Transverse colon (tissue), 4 donors: ENCODE measurements around the gene SGIP1. TPM values are rescaled to one million over a fixed set of nuclear protein-coding genes. Genes with fewer than 3 reads are reported as not detected.
"Not testable (repeated sequence)": the region's sequence is repeated elsewhere in the genome, so short reads cannot be mapped to it uniquely, and the experiment has no call there.

Experiments used
- DNase-seq: peaks from one replicate; pipeline ENCODE4 v3.0.0-alpha.2; 2019
- H3K27ac ChIP-seq, 4 donors: fragments of 200-600 bp; sonication (generic); 2 replicates each; pipeline ENCODE4 v1.5.1; 2016 to 2018; ENCODE audit warnings: inconsistent platforms in 4 of 4
- H3K27me3 ChIP-seq: fragments of 200-600 bp; sonication (generic); 2 replicates; pipeline ENCODE4 v1.5.1; 2017; ENCODE audit warnings: inconsistent platforms
- H3K36me3 ChIP-seq, 4 donors: fragments of 200-600 bp; sonication (generic); 2 replicates each; pipeline ENCODE4 v1.5.1; 2017 to 2019; ENCODE audit warnings: inconsistent platforms in 4 of 4
- H3K4me1 ChIP-seq, 4 donors: fragments of 200-600 bp; sonication (generic); 2 replicates each; pipeline ENCODE4 v1.5.1; 2017 to 2020; ENCODE audit warnings: inconsistent platforms in 4 of 4
- H3K4me3 ChIP-seq, 4 donors: fragments of 200-600 bp; sonication (generic); 1 replicate in 1 of 4; 2 replicates in 3 of 4; pipeline versions ENCODE4 v1.5.1 to v1.6.1; 2017 to 2019; ENCODE audit warnings: inconsistent platforms in 4 of 4
- H3K9me3 ChIP-seq, 2 donors: fragments of 200-600 bp; sonication (generic); 2 replicates each; pipeline ENCODE4 v1.5.1; 2017 to 2019; ENCODE audit warnings: inconsistent platforms in 2 of 2
- CTCF ChIP-seq, 5 experiments: fragments of 200-600 bp in 3 of 5; fragments of 450-650 bp in 2 of 5; sonication (generic) in 3 of 5; IDR thresholded peaks; 1 replicate in 2 of 5; 2 replicates in 3 of 5; pipeline ENCODE4 v1.5.1; 2016 to 2017; ENCODE audit warnings: antibody characterized with exemption in 5 of 5, inconsistent platforms in 3 of 5, mild to moderate bottlenecking in 2 of 5, moderate library complexity in 1 of 5
- EP300 ChIP-seq: sonication (generic); formaldehyde crosslinking; IDR thresholded peaks from one replicate; pipeline ENCODE4 v1.6.1; 2017; ENCODE audit warnings: antibody characterized with exemption, low read depth
- POLR2A ChIP-seq: fragments of 450-650 bp; IDR thresholded peaks from one replicate; pipeline ENCODE4 v1.6.1; 2016; ENCODE audit warnings: antibody characterized with exemption, mild to moderate bottlenecking, moderate library complexity
- POLR2AphosphoS5 ChIP-seq, 3 donors: sonication (generic); formaldehyde crosslinking; IDR thresholded peaks; one replicate each; pipeline ENCODE4 v1.6.1; 2016; ENCODE audit warnings: antibody characterized with exemption in 3 of 3
- WGBS, 2 donors: methylation state at CpG; one replicate each; pipeline ENCODE4 v1.1.5; 2018; ENCODE audit warnings: low coverage in 1 of 2; 5-methylcytosine and 5-hydroxymethylcytosine counted together
- in situ Hi-C, 4 donors: fragments of 200-750 bp; cut with MboI; loops; one replicate each; pipeline versions ENCODE4 v1.15.0 to v1.15.1; 2017; ENCODE audit warnings: low sequenced_read_pairs in 3 of 4, low pct_ligation_motif_present in 1 of 4, low pct_unique_long_range_greater_than_20kb in 1 of 4
- intact Hi-C: fragments of 100-400 bp; cut with DNase I; formaldehyde crosslinking; loops from one replicate; pipeline ENCODE4 v1.15.1; 2023; ENCODE audit warnings: low total_unique reads
- total RNA-seq, 4 donors: library from RNA; depleted of rRNA; stranded (reverse); fragments of >200 nt; gene quantifications; one replicate each; pipeline ENCODE4 v1.1.0, GENCODE V29; 2016

The SGIP1 gene
- total RNA-seq, 4 donors from 2014 or later, result 1.4 to 1.8 TPM; not detected in 2

GRCh38 chr1:66778266-66778665 lies 244.3 kb downstream of the SGIP1 start:
- Histone ChIP-seq H3K27me3 (no peaks in the 10 kb centered on the region), H3K4me3 (no peak overlapping the region), H3K27ac (no peak overlapping the region), H3K4me1 (no peaks in the 10 kb centered on the region), H3K9me3 (no peaks in the 10 kb centered on the region), H3K36me3 (no peaks in the 10 kb centered on the region)
- intact Hi-C loops (no loop called here), in situ Hi-C loops (loop anchor here in 1 of 4 donors (10.0 kb wide), 1 partner anchor 367 kb away; no protein-coding TSS in a partner anchor)
- 75 to 84% methylated on average over 4 of the region's 4 CpGs for WGBS, 2 donors
- no peak for TF ChIP-seq EP300
- DNase-seq, result no peak

GRCh38 chr1:66778969-66779368 lies 245.0 kb downstream of the SGIP1 start:
- H3K27me3 ChIP-seq, result no peaks in the 10 kb centered on the region
- in situ Hi-C loops (loop anchor here in 1 of 4 donors (10.0 kb wide), 1 partner anchor 366 kb away; no protein-coding TSS in a partner anchor), intact Hi-C loops (no loop called here)
- H3K36me3 ChIP-seq, result no peaks in the 10 kb centered on the region
- H3K9me3 ChIP-seq, result no peaks in the 10 kb centered on the region
- DNase-seq, result no peak
- 66 to 76% methylated on average over 4 of the region's 4 CpGs for WGBS, 2 donors
- H3K4me3 ChIP-seq, result no peak overlapping the region
- no peak overlapping the region for H3K27ac ChIP-seq
- TF ChIP-seq CTCF (IDR thresholded peaks at IDR 0.05) (no peak), EP300 (no peak)
- no peaks in the 10 kb centered on the region for H3K4me1 ChIP-seq

GRCh38 chr1:66779475-66780078 lies 245.6 kb downstream of the SGIP1 start:
- no peaks in the 10 kb centered on the region for H3K9me3 ChIP-seq
- TF ChIP-seq CTCF (IDR thresholded peaks at IDR 0.05), result no peak
- no peak for TF ChIP-seq EP300
- no peak for DNase-seq
- H3K4me1 ChIP-seq, result no peaks in the 10 kb centered on the region
- in situ Hi-C loops (loop anchor here in 1 of 4 donors (10.0 kb wide), 1 partner anchor 365 kb away; no protein-coding TSS in a partner anchor), intact Hi-C loops (no loop called here)
- no peaks in the 10 kb centered on the region for H3K36me3 ChIP-seq
- WGBS, 2 donors, result 54 to 73% methylated on average over 2 of the region's 2 CpGs
- no peaks in the 10 kb centered on the region for H3K27me3 ChIP-seq
- H3K4me3 ChIP-seq, result no peak overlapping the region
- no peak overlapping the region for H3K27ac ChIP-seq

GRCh38 chr1:66785800-66786199 lies 251.8 kb downstream of the SGIP1 start:
- H3K36me3 ChIP-seq, intact Hi-C loops, H3K4me1 ChIP-seq, H3K9me3 ChIP-seq, DNase-seq, H3K27ac ChIP-seq, H3K4me3 ChIP-seq, H3K27me3 ChIP-seq, in situ Hi-C loops: not testable (repeated sequence)
- 75 to 100% methylated on average over 1 to 2 of the region's 2 CpGs for WGBS, 2 donors

- H3K4me3 ChIP-seq, result no peak overlapping the region
- TF ChIP-seq POLR2A (no peak), CTCF (IDR thresholded peaks at IDR 0.05) (no peak), EP300 (no peak), POLR2AphosphoS5 (IDR thresholded peaks at IDR 0.05) (no peak)
- no peak overlapping the region for H3K27ac ChIP-seq
- no peaks in the 10 kb centered on the region for H3K27me3 ChIP-seq
- H3K4me1 ChIP-seq, result no peaks in the 10 kb centered on the region
- H3K36me3 ChIP-seq, result no peaks in the 10 kb centered on the region
- in situ Hi-C loops (no loop called here), intact Hi-C loops (no loop called here)
- DNase-seq, result no peak
- WGBS, 2 donors, result 80 to 83% methylated on average over 4 of the region's 4 CpGs
- H3K9me3 ChIP-seq, result no peaks in the 10 kb centered on the region
Measured at GRCh38 chr1:66787641-66788040, 253.7 kb downstream of the SGIP1 start.
